Stomach (tissue), 9 donors: Measurements from ENCODE around the gene TRIO. TPM values are rescaled to one million over a fixed set of nuclear protein-coding genes. Genes with fewer than 3 reads are reported as not detected.

Experiments
- DNase-seq, 2 donors: peaks; one replicate each; pipeline versions ENCODE4 v3.0.0 to v3.0.0-alpha.2; 2013 to 2019
- H3K27ac ChIP-seq, 5 donors: fragments of 200-600 bp in 4 of 5; sonication (generic) in 4 of 5; one replicate each; pipeline ENCODE4 v1.5.1; 2013 to 2019; ENCODE audit warnings: mild to moderate bottlenecking in 1 of 5, moderate library complexity in 1 of 5
- H3K27me3 ChIP-seq, 3 donors: fragments of 200-600 bp; sonication (generic); one replicate each; pipeline ENCODE4 v1.5.1; 2017 to 2019; ENCODE audit warnings: mixed run types in 1 of 3
- H3K36me3 ChIP-seq, 4 donors: fragments of 200-600 bp; sonication (generic); 1 replicate in 3 of 4; 2 replicates in 1 of 4; pipeline ENCODE4 v1.5.1; 2016 to 2019
- H3K4me1 ChIP-seq, 4 donors: fragments of 200-600 bp; sonication (generic); one replicate each; pipeline ENCODE4 v1.5.1; 2016 to 2019
- H3K4me3 ChIP-seq, 4 donors: fragments of 200-600 bp; sonication (generic) in 3 of 4; one replicate each; pipeline ENCODE4 v1.5.1; 2016 to 2019; ENCODE audit warnings: mild to moderate bottlenecking in 1 of 4
- H3K9me3 ChIP-seq, 4 donors: fragments of 200-600 bp; sonication (generic); one replicate each; pipeline ENCODE4 v1.5.1; 2016 to 2019
- EP300 ChIP-seq: sonication (generic); formaldehyde crosslinking; IDR thresholded peaks from one replicate; pipeline ENCODE4 v1.6.1; 2017; ENCODE audit warnings: antibody characterized with exemption
- POLR2A ChIP-seq, 4 donors: fragments of 450-650 bp; IDR thresholded peaks; one replicate each; pipeline ENCODE4 v1.6.1; 2016; ENCODE audit warnings: antibody characterized with exemption in 4 of 4, control low read depth in 2 of 4, mild to moderate bottlenecking in 1 of 4, moderate library complexity in 1 of 4
- POLR2AphosphoS5 ChIP-seq, 3 donors: sonication (generic); formaldehyde crosslinking; IDR thresholded peaks; one replicate each; pipeline ENCODE4 v1.6.1; 2016; ENCODE audit warnings: antibody characterized with exemption in 3 of 3
- WGBS, 5 donors: extraction: QIAGEN DNeasy Blood & Tissue Kit in 3 of 5; methylation state at CpG; one replicate each; pipeline versions ENCODE4 v1.1.5 to v1.1.7; 2013 to 2018; 5-methylcytosine and 5-hydroxymethylcytosine counted together
- intact Hi-C: fragments of 100-400 bp; cut with DNase I; formaldehyde crosslinking; loops from one replicate; pipeline ENCODE4 v1.15.1; 2023; ENCODE audit warnings: low total_unique reads
- polyA plus RNA-seq, 3 donors: library from polyadenylated mRNA; stranded (reverse); fragments of 200-250 nt; gene quantifications; one replicate each; pipeline ENCODE4 v1.2.3, GENCODE V29; 2013
- total RNA-seq, 5 donors: library from RNA; depleted of rRNA; stranded (reverse); fragments of >200 nt; gene quantifications; one replicate each; pipeline versions ENCODE4 v1.1.0 to v1.2.3, GENCODE V29; 2014 to 2016
- TF ChIP-seq, protein P1 (sequence below), 7 experiments: fragments of 450-650 bp in 4 of 7; fragments of 200-600 bp in 3 of 7; sonication (generic) in 3 of 7; IDR thresholded peaks; one replicate each; pipeline ENCODE4 v1.5.1; 2016 to 2019; ENCODE audit warnings: antibody characterized with exemption in 7 of 7, control low read depth in 2 of 7, mild to moderate bottlenecking in 1 of 7
- donor health status: healthy with polysubstance abuse.
- donor health status: Bipolar disorder and iron deficiency.
- donor health status: healthy.

TRIO gene
- total and polyA plus RNA-seq, 8 donors: 9.9 to 558 (median 127) TPM

DNA sequence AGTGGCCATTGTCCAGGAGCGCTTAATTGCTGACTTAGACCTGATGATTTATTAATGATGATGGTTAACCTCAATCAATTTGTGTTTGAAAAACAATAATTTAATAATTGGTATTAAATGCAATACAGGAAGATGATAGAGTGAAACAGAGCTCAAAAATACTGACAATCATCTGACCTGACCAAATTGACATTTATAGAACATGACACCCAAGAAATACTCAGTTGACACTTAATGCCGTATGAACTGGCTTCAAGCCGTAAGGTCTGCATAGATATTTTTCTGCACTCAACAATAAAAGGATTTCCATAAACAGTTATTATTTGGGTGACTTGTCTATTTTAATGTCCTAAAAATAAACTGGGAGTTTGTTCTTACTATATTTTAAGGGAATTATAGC, 159.2 kb downstream of the TRIO start:
- Histone ChIP-seq H3K27ac (no peak overlapping the region), H3K4me1 (peaks cover 0 to 27% (median 6%) of the 10 kb centered on the region in 4 donors), H3K27me3 (no peaks in the 10 kb centered on the region), H3K36me3 (peaks cover 0 to 79% (median 63%) of the 10 kb centered on the region in 4 donors), H3K4me3 (no peak overlapping the region), H3K9me3 (no peaks in the 10 kb centered on the region)
- intact Hi-C loops: no loop called here
- DNase-seq: no peak
- WGBS, 5 donors: 96 to 99% (median 96%) methylated on average over 3 of the region's 3 CpGs
- TF ChIP-seq POLR2A (IDR thresholded peaks at IDR 0.05) (no peak), EP300 (no peak), POLR2AphosphoS5 (IDR thresholded peaks at IDR 0.05) (no peak)
- TF ChIP-seq, protein P1, sequence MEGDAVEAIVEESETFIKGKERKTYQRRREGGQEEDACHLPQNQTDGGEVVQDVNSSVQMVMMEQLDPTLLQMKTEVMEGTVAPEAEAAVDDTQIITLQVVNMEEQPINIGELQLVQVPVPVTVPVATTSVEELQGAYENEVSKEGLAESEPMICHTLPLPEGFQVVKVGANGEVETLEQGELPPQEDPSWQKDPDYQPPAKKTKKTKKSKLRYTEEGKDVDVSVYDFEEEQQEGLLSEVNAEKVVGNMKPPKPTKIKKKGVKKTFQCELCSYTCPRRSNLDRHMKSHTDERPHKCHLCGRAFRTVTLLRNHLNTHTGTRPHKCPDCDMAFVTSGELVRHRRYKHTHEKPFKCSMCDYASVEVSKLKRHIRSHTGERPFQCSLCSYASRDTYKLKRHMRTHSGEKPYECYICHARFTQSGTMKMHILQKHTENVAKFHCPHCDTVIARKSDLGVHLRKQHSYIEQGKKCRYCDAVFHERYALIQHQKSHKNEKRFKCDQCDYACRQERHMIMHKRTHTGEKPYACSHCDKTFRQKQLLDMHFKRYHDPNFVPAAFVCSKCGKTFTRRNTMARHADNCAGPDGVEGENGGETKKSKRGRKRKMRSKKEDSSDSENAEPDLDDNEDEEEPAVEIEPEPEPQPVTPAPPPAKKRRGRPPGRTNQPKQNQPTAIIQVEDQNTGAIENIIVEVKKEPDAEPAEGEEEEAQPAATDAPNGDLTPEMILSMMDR (IDR thresholded peaks at IDR 0.05): no peak

- no peaks in the 10 kb centered on the region for H3K27me3 ChIP-seq
- no peak overlapping the region for H3K4me3 ChIP-seq
- intact Hi-C loops: no loop called here
- no peaks in the 10 kb centered on the region for H3K9me3 ChIP-seq
- DNase-seq: no peak
- 71 to 82% (median 77%) methylated on average over 7 of the region's 7 CpGs for WGBS, 5 donors
- peaks cover 7 to 23% (median 9%) of the 10 kb centered on the region in 4 donors for H3K4me1 ChIP-seq
- peak overlapping the region in 1 of 5 donors; percentile 32 for H3K27ac ChIP-seq
- TF ChIP-seq POLR2A (IDR thresholded peaks at IDR 0.05) (no peak), EP300 (no peak), POLR2AphosphoS5 (IDR thresholded peaks at IDR 0.05) (peak in 1 of 3 donors; percentile 49)
- H3K36me3 ChIP-seq: peaks cover 0 to 72% (median 54%) of the 10 kb centered on the region in 4 donors
Measured at GRCh38 chr5:14305045-14305444, 161.9 kb downstream of the TRIO start.

DNA sequence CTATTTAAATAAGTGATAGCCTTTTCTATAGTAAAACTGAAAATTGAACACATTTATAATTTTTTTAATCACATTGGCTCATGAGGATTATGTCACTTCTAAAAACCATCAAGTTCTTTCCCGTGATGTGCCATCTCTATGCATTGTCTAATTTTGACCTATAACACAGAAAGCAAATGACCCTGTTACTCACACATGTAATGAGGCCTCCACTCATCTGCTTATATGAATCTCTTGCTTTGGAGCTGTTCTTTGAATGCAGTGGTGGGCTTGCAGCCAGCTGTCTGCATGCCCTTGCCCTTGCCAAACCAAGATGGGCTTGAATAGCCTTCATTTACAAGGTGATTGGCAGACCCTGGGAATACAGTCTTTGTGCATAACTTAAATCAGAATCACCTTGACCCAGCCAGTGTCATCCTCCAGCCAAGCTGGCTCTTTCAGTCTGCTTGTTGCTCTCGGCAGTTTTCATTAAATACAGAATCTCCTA, 163.2 kb downstream of the TRIO start:
- H3K9me3 ChIP-seq: no peaks in the 10 kb centered on the region
- no peak overlapping the region for H3K27ac ChIP-seq
- peaks cover 0 to 72% (median 58%) of the 10 kb centered on the region in 4 donors for H3K36me3 ChIP-seq
- TF ChIP-seq EP300: no peak
- TF ChIP-seq POLR2A (IDR thresholded peaks at IDR 0.05): no peak
- no peak for TF ChIP-seq POLR2AphosphoS5 (IDR thresholded peaks at IDR 0.05)
- TF ChIP-seq, protein P1 (IDR thresholded peaks at IDR 0.05): no peak
- H3K4me3 ChIP-seq: no peak overlapping the region
- intact Hi-C loops: no loop called here
- DNase-seq: no peak
- H3K27me3 ChIP-seq: no peaks in the 10 kb centered on the region
- WGBS, 5 donors: 86 to 95% (median 94%) methylated on average over 2 of the region's 2 CpGs
- H3K4me1 ChIP-seq: peaks cover 7 to 33% (median 18%) of the 10 kb centered on the region in 4 donors

DNA sequence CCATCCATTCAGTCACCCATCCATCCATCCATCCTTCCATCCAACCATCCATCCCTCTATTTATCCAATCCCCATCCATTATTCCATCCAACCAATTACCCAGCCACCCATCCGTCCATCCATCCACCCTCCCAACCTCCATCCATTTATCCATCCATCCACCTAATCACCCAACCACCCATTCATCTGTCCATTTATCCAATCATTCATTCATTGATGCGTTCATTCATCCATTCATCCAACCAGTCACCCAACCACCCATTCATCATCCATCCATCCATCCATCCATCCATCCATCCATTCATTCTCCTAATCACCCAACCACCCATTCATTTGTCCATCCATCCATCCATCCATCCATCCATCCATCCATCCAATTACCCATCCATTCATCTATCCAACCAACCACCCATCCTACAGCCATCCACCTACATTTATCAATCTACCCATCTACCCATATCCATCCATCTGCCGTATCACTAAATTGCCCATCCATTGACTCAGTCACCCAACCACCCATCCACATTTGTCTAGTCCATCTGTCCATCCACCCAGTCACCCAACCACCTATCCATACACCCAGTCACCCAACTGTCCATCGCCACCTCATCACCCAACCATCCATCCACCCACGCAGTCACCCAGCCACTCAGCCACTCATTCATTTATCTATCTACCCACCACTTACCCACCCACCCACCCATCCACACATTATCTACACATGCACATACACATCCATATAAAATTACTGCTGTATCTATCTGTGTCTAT, 165.4 kb downstream of the TRIO start:
- DNase-seq: no peak
- Histone ChIP-seq H3K27ac (no peak overlapping the region), H3K4me3 (no peak overlapping the region), H3K9me3 (no peaks in the 10 kb centered on the region), H3K36me3 (peaks cover 0 to 75% (median 63%) of the 10 kb centered on the region in 4 donors), H3K4me1 (peaks cover 16 to 39% (median 19%) of the 10 kb centered on the region in 4 donors), H3K27me3 (no peaks in the 10 kb centered on the region)
- TF ChIP-seq EP300: no peak
- TF ChIP-seq POLR2A (IDR thresholded peaks at IDR 0.05): no peak
- TF ChIP-seq, protein P1 (IDR thresholded peaks at IDR 0.05): no peak
- TF ChIP-seq POLR2AphosphoS5 (IDR thresholded peaks at IDR 0.05): no peak
- WGBS, 5 donors: 96 to 98% (median 98%) methylated on average over 5 of the region's 5 CpGs
- intact Hi-C loops: no loop called here
